GM10266 (cell line): ENCODE measurements around the gene SYT3.

ENCODE experiments used
- DNase-seq: peaks from one replicate; pipeline ENCODE4 v3.0.0; 2012; ENCODE audit errors: extremely low spot score
- TF ChIP-seq, protein P1 (sequence below): IDR thresholded peaks from 2 replicates; pipeline ENCODE4 v1.5.1; 2012; ENCODE audit warnings: mild to moderate bottlenecking, low read depth; ENCODE audit not compliant: control insufficient read depth, insufficient read depth; ENCODE audit errors: missing control alignments

The SYT3 gene

DNA sequence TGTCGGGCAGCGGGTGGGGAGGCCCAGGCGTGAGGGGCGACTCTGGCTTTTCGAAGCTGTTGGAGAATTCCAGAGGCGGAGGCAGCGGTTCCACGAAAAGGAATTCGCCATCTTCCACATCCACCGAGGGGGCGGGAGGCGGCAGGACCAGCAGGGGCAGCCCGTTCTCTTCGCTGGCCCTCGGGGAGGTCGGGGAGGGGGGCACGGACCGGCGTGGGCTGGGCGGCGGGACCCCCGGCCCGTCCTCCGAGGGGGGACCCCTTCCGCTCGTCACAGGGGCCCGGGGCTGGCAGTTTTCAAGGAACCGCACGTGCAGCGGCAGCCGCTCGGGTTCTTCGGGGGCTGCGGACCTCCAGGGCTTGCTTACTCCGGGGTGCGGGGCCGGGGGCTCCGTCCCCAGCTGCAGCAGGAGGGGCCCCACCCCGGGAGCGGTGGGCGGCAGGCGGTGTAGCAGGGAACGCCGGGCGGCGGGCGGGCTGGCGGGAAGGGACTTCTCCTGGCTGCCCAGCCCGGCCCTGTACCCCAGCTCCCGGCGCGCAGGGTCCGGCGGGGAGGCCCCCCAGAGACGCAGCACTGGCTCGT is 27.6 kb upstream of the SYT3 start:
- no peak for DNase-seq
- TF ChIP-seq, protein P1, sequence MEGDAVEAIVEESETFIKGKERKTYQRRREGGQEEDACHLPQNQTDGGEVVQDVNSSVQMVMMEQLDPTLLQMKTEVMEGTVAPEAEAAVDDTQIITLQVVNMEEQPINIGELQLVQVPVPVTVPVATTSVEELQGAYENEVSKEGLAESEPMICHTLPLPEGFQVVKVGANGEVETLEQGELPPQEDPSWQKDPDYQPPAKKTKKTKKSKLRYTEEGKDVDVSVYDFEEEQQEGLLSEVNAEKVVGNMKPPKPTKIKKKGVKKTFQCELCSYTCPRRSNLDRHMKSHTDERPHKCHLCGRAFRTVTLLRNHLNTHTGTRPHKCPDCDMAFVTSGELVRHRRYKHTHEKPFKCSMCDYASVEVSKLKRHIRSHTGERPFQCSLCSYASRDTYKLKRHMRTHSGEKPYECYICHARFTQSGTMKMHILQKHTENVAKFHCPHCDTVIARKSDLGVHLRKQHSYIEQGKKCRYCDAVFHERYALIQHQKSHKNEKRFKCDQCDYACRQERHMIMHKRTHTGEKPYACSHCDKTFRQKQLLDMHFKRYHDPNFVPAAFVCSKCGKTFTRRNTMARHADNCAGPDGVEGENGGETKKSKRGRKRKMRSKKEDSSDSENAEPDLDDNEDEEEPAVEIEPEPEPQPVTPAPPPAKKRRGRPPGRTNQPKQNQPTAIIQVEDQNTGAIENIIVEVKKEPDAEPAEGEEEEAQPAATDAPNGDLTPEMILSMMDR: no peak

DNA sequence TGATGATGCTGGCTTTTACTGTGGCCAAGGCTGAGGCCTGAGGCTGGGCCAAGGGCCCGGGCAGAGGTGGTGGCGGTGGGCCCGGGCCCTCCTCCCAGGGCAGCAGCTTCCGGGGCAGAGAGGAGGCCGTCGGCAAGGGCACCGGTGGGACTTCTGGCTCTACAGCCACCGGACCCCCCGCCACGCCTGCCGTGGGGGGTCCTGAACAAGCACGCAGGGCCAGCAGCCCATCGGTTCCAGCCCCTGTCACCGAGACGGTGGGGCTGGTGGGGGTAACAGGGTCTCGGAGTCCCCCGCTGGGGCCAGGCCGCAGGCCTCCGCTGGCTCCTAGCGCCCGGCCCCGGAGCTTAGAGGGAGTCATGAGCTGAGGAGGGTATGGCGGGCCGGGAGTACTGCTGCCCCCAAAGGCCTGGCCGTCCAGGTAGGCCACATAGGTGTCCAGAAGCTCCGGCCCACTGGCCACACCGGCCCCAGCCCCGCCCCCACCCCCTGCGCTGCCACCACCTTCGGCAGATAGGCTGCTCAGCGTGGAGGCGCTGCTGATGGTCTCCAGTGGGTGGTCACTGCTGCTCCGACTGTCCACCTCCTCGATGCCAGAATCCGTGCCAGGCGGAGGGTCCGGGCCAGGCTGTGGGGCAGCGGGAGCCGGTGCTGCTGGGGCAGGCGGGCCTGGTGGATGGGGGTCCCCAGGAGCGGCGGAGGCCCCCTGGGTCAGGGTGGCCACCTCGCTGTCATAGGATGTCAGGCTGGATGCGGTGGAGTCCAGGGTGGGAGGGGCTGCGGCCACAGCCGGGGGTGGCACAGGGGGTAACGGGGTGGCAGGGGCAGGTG is 26.9 kb upstream of the SYT3 start:
- TF ChIP-seq, protein P1: no peak
- DNase-seq: no peak

DNA sequence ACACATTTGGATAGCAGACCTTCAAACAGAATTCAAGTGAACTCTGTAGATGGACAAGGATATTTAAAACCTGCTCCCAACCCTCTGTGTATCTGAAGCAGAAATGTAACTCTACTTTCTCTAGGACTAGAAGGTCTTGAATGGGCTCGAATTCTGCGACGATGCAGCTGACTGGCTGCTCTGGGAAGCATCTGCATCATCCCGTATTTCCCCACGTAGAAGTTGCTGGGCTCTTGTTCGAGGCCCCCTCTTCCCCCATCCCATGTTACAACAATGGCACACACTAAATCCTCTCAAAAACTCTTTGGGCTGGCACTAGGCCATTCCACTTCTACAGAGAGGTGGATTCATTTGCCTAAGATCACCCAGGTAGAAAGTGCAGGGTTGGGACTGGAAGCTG is 24.5 kb upstream of the SYT3 start:
- no peak for DNase-seq
- TF ChIP-seq, protein P1: no peak

DNA sequence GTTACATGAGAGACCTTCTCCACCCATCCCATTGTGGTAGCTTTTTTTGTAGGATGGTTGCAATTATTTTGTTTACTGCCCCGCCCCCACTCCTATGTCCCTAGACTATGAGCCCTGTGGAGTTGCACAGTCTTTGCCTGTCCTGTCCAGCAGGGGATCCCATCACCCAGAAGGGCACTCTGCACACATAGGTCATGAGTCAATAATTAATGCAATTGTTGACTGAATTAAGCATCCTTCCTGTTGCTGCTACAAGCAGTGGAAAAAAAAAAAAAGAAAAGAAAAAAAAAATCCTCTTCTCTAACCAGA is 23.8 kb upstream of the SYT3 start:
- DNase-seq: no peak
- TF ChIP-seq, protein P1: no peak

DNA sequence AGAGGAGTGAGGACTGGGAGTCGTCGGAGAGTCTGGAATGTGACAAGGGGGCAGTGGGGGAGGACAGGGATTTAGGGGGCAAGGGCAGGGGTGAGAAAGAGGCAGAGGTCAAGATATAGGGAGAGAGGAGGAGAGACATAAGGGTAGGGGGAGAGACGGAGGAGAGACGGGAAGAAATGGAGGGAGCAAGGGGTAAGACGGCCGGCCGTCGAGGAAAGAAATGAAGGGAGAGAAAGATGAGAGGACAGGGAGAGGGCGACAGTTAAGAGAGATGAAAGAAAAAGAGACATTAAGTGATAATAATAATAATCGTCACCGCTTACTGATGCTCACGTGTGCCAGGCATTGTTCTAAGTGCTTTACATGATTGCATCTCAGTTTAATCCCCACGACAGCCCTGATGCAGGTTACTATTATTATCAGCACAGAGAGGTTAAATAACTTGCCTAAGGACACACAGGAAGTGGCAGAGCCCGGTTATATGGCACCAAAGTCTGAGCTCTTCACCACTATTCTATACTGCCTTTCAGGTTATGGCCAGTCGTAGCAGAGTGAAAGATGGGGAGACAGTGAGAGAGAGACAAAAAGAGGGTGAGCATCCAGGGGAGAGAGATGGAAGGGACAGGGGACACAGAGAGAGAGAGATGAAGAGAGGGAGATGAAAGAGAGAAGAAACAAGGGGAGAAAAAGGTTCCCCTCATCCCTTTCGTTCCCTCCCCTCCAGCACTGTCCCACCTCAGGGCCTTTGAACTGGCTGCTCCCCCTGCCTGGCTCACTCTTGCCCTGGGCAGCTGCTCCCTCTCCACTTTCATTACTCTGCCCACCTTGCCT is 23.2 kb upstream of the SYT3 start:
- TF ChIP-seq, protein P1: no peak
- DNase-seq: no peak

DNA sequence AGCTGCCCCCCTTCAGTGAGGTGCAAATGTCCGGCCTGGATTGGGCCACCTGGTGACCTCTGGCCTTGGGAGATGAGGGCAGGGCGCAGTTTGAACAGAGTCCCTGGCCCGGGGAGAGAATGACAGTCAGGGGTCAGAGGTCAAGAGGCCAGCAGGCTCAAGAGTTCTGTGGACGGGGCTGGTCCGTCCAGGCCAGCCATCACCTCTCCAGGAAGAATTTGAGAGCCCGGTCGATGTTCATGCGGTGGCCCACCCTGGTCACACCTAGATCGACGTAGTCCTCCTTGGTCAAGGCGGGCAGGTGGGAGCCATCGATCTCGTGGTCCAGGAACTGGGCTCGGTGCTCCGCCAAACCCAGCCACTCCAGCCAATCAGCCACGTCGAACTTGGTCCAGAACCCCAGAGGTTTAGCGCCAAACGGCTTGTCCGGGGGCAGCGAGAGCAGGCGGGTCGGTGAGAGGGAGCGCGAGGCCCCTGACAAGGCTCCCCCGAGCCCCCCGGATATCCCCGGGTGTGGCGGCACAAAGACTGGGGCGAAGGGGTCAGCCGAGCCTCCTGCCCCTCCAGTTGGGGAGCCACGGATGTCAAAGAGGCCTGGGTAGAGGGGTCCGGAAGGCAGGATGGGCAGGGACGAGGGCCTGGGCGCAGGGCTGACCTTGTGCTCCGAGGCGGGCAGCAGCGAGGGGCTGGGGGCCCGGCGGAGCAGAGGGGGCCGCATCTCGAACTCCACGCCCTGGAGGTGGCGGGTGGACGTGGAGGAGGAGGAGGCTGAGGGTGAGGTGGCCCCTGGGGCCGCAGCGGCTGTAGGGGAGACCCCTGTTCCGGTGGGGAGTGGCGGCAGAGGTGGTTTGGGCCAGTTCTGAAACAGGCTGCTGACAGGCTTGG is 22.3 kb upstream of the SYT3 start:
- TF ChIP-seq, protein P1: no peak
- no peak for DNase-seq
